HG02943 (cell line): ENCODE measurements around the gene ST3GAL6.

Experiments
- ATAC-seq: cut with Tn5 transposase; IDR thresholded peaks from one replicate; pipeline ENCODE4 v1.9.1; 2021; ENCODE audit warnings: mild to moderate bottlenecking, low read depth, moderate library complexity; ENCODE audit not compliant: unreplicated experiment

Gene ST3GAL6

GRCh38 chr3:98843266-98843959 lies 80.3 kb downstream of the ST3GAL6 start:
- no peak for ATAC-seq
